GM12878 (cell line): ENCODE measurements around the gene FAF1. TPM values are rescaled to one million over a fixed set of nuclear protein-coding genes. Genes with fewer than 3 reads are reported as not detected.

Experiments
- ATAC-seq: fragments of 200-7000 bp; cut with Tn5 transposase; 3 replicates; pipeline ENCODE4 v1.9.1; 2020; ENCODE audit warnings: mild to moderate bottlenecking, moderate library complexity
- BruUV-seq: library from RNA; stranded (reverse); fragments of 400-500 nt; replicated peaks from 2 replicates; lab custom pipeline; 2021; lab: Mats Ljungman, UMichigan
- CTCF ChIA-PET: fragments of 300-600 bp; sonication (Branson Sonifier 250); formaldehyde crosslinking; extraction: SDS; loops from one replicate; lab custom pipeline; 2021; ENCODE audit warnings: inconsistent platforms; lab: Yijun Ruan, JAX
- POLR2A ChIA-PET: fragments of 350-600 bp; formaldehyde crosslinking; extraction: SDS; loops from one replicate; lab custom pipeline; 2021; ENCODE audit warnings: inconsistent platforms; lab: Charles Lee
- RAD21 ChIA-PET: fragments of 300-600 bp; sonication (Branson Sonifier 250); formaldehyde crosslinking; loops from one replicate; lab custom pipeline; 2023; ENCODE audit warnings: antibody characterized with exemption; ENCODE audit not compliant: unreplicated experiment; lab: Charles Lee
- SMC1A ChIA-PET: fragments of 300-600 bp; sonication (Branson Sonifier 250); formaldehyde crosslinking; loops from one replicate; lab custom pipeline; 2023; ENCODE audit not compliant: unreplicated experiment, uncharacterized antibody; lab: Charles Lee
- DNase-seq: peaks from one replicate; pipeline ENCODE4 v3.0.0-alpha.2; 2011; ENCODE audit warnings: low read depth, low spot score
- FAIRE-seq: peaks from 3 replicates; lab custom pipeline; 2011; peaks lifted over from hg19 to GRCh38; lab: Jason Lieb, UNC
- H2AFZ ChIP-seq: 2 replicates; pipeline ENCODE4 v1.6.0; 2011; ENCODE audit warnings: low read depth, low read length, control low read depth; ENCODE audit not compliant: control insufficient read depth
- H3K27ac ChIP-seq: 2 replicates; pipeline ENCODE4 v1.5.1; 2011; ENCODE audit warnings: control low read depth; ENCODE audit not compliant: control insufficient read depth, insufficient read depth
- H3K27me3 ChIP-seq, 2 experiments: replicated peaks in 1 of 2; 2 replicates each; pipeline versions ENCODE4 v1.6.0 to v1.6.1; 2011; ENCODE audit warnings: low read length in 1 of 2; ENCODE audit not compliant: control insufficient read depth in 2 of 2, insufficient read depth in 2 of 2
- H3K36me3 ChIP-seq, 2 experiments: 2 replicates each; pipeline ENCODE4 v1.5.1; 2011; ENCODE audit warnings: low read length in 1 of 2; ENCODE audit not compliant: control insufficient read depth in 2 of 2, insufficient read depth in 2 of 2
- H3K4me1 ChIP-seq: 2 replicates; pipeline ENCODE4 v1.6.1; 2011; ENCODE audit warnings: mild to moderate bottlenecking, low read length, moderate library complexity, mixed read lengths; ENCODE audit not compliant: control insufficient read depth, insufficient read depth
- H3K4me2 ChIP-seq: 2 replicates; pipeline ENCODE4 v1.6.0; 2011; ENCODE audit warnings: control low read depth; ENCODE audit not compliant: control insufficient read depth, insufficient read depth
- H3K4me3 ChIP-seq: fragments of 200-600 bp; sonication (generic); 2 replicates; pipeline ENCODE4 v1.5.1; 2016
- H3K79me2 ChIP-seq: 2 replicates; pipeline ENCODE4 v1.6.0; 2011; ENCODE audit warnings: low read length; ENCODE audit not compliant: control insufficient read depth, insufficient read depth
- H3K9ac ChIP-seq: 2 replicates; pipeline ENCODE4 v1.8.0; 2011; ENCODE audit warnings: low read length, control low read depth, mixed read lengths; ENCODE audit not compliant: control insufficient read depth, insufficient read depth
- H3K9me3 ChIP-seq: replicated peaks from 3 replicates; pipeline ENCODE4 v1.5.1; 2011; ENCODE audit warnings: mild to moderate bottlenecking, low read length; ENCODE audit not compliant: control insufficient read depth, insufficient read depth
- H4K20me1 ChIP-seq: 2 replicates; pipeline ENCODE4 v1.6.0; 2011; ENCODE audit not compliant: control insufficient read depth, insufficient read depth
- DPF2 ChIP-seq: fragments of 450-650 bp; IDR thresholded peaks from 2 replicates; pipeline ENCODE4 v1.6.1; 2017; ENCODE audit warnings: mild to moderate bottlenecking
- FOXK2 ChIP-seq: fragments of 450-650 bp; IDR thresholded peaks from 2 replicates; pipeline ENCODE4 v1.6.1; 2017; ENCODE audit warnings: mild to moderate bottlenecking, moderate library complexity
- HDAC6 ChIP-seq: fragments of 200-600 bp; sonication (generic); IDR thresholded peaks from one replicate; pipeline ENCODE4 v1.8.0; 2017; ENCODE audit warnings: antibody characterized with exemption; ENCODE audit not compliant: unreplicated experiment
- POLR2AphosphoS5 ChIP-seq: IDR thresholded peaks from 2 replicates; pipeline ENCODE4 v1.6.1; 2011; ENCODE audit warnings: mild to moderate bottlenecking, low read length, inconsistent platforms
- POU2F2 ChIP-seq: IDR thresholded peaks from 3 replicates; pipeline ENCODE4 v1.6.1; 2011; ENCODE audit warnings: low read depth, mild to moderate bottlenecking, low read length, borderline replicate concordance
- RAD21 ChIP-seq: IDR thresholded peaks from 2 replicates; pipeline ENCODE4 v1.6.1; 2011; ENCODE audit warnings: mild to moderate bottlenecking, low read depth, low read length, moderate library complexity; ENCODE audit not compliant: insufficient read depth
- RAD51 ChIP-seq: fragments of 450-650 bp; IDR thresholded peaks from 2 replicates; pipeline ENCODE4 v1.6.1; 2016; ENCODE audit warnings: moderate library complexity, mild to moderate bottlenecking, inconsistent platforms
- RBBP5 ChIP-seq: fragments of 200-600 bp; sonication (generic); conservative IDR thresholded peaks from 2 replicates; pipeline ENCODE4 v1.6.1; 2016
- RUNX3 ChIP-seq: IDR thresholded peaks from 2 replicates; pipeline ENCODE4 v1.6.1; 2012; ENCODE audit warnings: low read length, inconsistent platforms
- SIN3A ChIP-seq: IDR thresholded peaks from 2 replicates; pipeline ENCODE4 v1.6.1; 2012; ENCODE audit warnings: low read depth, low read length, improper control_type of control experiment
- SMARCA5 ChIP-seq: fragments of 450-650 bp; IDR thresholded peaks from 2 replicates; pipeline ENCODE4 v1.6.1; 2017; ENCODE audit warnings: mild to moderate bottlenecking
- SREBF2 ChIP-seq: IDR thresholded peaks from 2 replicates; pipeline ENCODE4 v1.6.1; 2012; ENCODE audit warnings: mild to moderate bottlenecking, low read length
- YBX1 ChIP-seq: fragments of 450-650 bp; IDR thresholded peaks from 2 replicates; pipeline ENCODE4 v1.6.1; 2016; ENCODE audit warnings: antibody characterized with exemption
- ZNF24 ChIP-seq: fragments of 450-650 bp; IDR thresholded peaks from 2 replicates; pipeline ENCODE4 v1.6.1; 2017; ENCODE audit warnings: antibody characterized with exemption, mild to moderate bottlenecking
- ZNF274 ChIP-seq: IDR thresholded peaks from one replicate; pipeline ENCODE4 v1.8.0; 2011; ENCODE audit not compliant: insufficient read length, insufficient read depth
- ZNF384 ChIP-seq: IDR thresholded peaks from 2 replicates; pipeline ENCODE4 v1.6.1; 2012; ENCODE audit warnings: low read depth, mild to moderate bottlenecking, low read length, improper control_type of control experiment, borderline replicate concordance
- WGBS: methylation state at CpG from one replicate; pipeline ENCODE4 v1.1.6; 2016; ENCODE audit warnings: low lambda C conversion rate; ENCODE audit not compliant: insufficient replicate concordance, insufficient coverage; ENCODE audit errors: missing lambda C conversion rate; 5-methylcytosine and 5-hydroxymethylcytosine counted together
- in situ Hi-C: fragments of 300-500 bp; cut with MboI; formaldehyde crosslinking; loops from 9 replicates; pipeline ENCODE4 v1.14.3; 2018; ENCODE audit warnings: mixed read lengths
- intact Hi-C: fragments of 100-400 bp; cut with micrococcal nuclease; formaldehyde crosslinking; loops from one replicate; pipeline ENCODE4 v1.14.2; 2022; ENCODE audit not compliant: unreplicated experiment
- polyA plus RNA-seq, 11 experiments: library from polyadenylated mRNA; depleted of rRNA in 4 of 11; unstranded in 6 of 11; stranded (reverse) in 5 of 11; fragments of >200 nt; fragmentation: Nextera tagmentation in 4 of 11; fragmentation: Illumina TruSeq in 1 of 11; extraction: Ambion mirVana in 4 of 11; extraction: Trizol in 1 of 11; gene quantifications; 1 replicate in 1 of 11; 2 replicates in 10 of 11; pipeline versions ENCODE4 v1.2.1 to v1.2.3, GENCODE V29; 2011 to 2016; ENCODE audit warnings: inconsistent platforms in 2 of 11, missing spikeins in 2 of 11, low read depth in 1 of 11
- total RNA-seq, 4 experiments: library from RNA; depleted of rRNA in 3 of 4; stranded (reverse); fragments of >200 nt in 3 of 4; fragmentation: Illumina TruSeq in 1 of 4; extraction: Trizol in 1 of 4; gene quantifications; 2 replicates each; pipeline versions ENCODE4 v1.2.1 to v1.2.3, GENCODE V29; 2013 to 2021
- TF ChIP-seq, protein P1 (sequence below): fragments of 450-650 bp; formaldehyde crosslinking; IDR thresholded peaks from 2 replicates; pipeline ENCODE4 v1.4.0; 2022; ENCODE audit warnings: mild to moderate bottlenecking, moderate library complexity
- TF ChIP-seq, protein P2 (sequence below): IDR thresholded peaks from 2 replicates; pipeline ENCODE4 v1.6.1; 2012; ENCODE audit warnings: improper control_type of control experiment, low read depth, low read length; ENCODE audit not compliant: insufficient replicate concordance

FAF1 gene
- total and polyA plus RNA-seq, 10 of the 15 experiments (the other 5 are each of a cell fraction or from before 2014, with no cell fraction given): 8.6 to 54.5 (median 23.7) TPM

DNA sequence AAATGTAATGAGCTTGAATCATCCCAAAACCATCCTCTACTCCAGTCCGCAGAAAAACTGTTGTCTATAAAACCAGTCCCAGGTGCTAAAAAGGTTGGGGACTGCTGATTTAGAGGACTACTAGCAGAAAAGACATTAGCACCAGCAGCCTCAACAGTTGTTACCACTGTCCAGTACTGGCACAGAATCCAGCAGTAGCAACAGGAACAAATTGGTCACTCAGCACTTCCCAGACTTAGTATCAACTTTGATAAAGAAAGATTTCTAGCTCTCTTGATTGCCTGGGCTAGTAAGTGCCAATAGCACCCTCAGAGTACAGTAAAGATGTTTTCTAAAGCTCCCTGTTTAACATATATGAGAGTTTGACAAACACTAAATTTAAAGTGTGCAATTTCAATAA is 127.9 kb downstream of the FAF1 start:
- BruUV-seq: no TSS peak
- no peaks in the 10 kb centered on the region; the same call in 1 of the 3 replicates for H3K9me3 ChIP-seq
- in situ Hi-C loops (no loop called here), intact Hi-C loops (no loop called here)
- no peak overlapping the region for H3K27ac ChIP-seq
- no peak for ATAC-seq
- FAIRE-seq: no peak
- H3K9ac ChIP-seq: no peak overlapping the region
- H4K20me1 ChIP-seq: no peaks in the 10 kb centered on the region
- H3K27me3 ChIP-seq: no peaks in the 10 kb centered on the region
- no peak overlapping the region for H2AFZ ChIP-seq
- no peak for TF ChIP-seq SMARCA5
- TF ChIP-seq, protein P1, sequence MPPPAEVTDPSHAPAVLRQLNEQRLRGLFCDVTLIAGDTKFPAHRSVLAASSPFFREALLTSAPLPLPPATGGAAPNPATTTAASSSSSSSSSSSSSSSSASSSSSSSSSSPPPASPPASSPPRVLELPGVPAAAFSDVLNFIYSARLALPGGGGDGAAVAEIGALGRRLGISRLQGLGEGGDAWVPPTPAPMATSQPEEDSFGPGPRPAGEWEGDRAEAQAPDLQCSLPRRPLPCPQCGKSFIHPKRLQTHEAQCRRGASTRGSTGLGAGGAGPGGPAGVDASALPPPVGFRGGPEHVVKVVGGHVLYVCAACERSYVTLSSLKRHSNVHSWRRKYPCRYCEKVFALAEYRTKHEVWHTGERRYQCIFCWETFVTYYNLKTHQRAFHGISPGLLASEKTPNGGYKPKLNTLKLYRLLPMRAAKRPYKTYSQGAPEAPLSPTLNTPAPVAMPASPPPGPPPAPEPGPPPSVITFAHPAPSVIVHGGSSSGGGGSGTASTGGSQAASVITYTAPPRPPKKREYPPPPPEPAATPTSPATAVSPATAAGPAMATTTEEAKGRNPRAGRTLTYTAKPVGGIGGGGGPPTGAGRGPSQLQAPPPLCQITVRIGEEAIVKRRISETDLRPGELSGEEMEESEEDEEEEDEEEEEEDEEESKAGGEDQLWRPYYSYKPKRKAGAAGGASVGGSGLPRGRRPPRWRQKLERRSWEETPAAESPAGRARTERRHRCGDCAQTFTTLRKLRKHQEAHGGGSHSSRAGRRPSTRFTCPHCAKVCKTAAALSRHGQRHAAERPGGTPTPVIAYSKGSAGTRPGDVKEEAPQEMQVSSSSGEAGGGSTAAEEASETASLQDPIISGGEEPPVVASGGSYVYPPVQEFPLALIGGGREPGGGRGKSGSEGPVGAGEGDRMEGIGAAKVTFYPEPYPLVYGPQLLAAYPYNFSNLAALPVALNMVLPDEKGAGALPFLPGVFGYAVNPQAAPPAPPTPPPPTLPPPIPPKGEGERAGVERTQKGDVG (CRISPR knock-in tag): no peak
- no peak for TF ChIP-seq DPF2
- TF ChIP-seq ZNF384: no peak
- TF ChIP-seq YBX1: no peak
- TF ChIP-seq, protein P2, sequence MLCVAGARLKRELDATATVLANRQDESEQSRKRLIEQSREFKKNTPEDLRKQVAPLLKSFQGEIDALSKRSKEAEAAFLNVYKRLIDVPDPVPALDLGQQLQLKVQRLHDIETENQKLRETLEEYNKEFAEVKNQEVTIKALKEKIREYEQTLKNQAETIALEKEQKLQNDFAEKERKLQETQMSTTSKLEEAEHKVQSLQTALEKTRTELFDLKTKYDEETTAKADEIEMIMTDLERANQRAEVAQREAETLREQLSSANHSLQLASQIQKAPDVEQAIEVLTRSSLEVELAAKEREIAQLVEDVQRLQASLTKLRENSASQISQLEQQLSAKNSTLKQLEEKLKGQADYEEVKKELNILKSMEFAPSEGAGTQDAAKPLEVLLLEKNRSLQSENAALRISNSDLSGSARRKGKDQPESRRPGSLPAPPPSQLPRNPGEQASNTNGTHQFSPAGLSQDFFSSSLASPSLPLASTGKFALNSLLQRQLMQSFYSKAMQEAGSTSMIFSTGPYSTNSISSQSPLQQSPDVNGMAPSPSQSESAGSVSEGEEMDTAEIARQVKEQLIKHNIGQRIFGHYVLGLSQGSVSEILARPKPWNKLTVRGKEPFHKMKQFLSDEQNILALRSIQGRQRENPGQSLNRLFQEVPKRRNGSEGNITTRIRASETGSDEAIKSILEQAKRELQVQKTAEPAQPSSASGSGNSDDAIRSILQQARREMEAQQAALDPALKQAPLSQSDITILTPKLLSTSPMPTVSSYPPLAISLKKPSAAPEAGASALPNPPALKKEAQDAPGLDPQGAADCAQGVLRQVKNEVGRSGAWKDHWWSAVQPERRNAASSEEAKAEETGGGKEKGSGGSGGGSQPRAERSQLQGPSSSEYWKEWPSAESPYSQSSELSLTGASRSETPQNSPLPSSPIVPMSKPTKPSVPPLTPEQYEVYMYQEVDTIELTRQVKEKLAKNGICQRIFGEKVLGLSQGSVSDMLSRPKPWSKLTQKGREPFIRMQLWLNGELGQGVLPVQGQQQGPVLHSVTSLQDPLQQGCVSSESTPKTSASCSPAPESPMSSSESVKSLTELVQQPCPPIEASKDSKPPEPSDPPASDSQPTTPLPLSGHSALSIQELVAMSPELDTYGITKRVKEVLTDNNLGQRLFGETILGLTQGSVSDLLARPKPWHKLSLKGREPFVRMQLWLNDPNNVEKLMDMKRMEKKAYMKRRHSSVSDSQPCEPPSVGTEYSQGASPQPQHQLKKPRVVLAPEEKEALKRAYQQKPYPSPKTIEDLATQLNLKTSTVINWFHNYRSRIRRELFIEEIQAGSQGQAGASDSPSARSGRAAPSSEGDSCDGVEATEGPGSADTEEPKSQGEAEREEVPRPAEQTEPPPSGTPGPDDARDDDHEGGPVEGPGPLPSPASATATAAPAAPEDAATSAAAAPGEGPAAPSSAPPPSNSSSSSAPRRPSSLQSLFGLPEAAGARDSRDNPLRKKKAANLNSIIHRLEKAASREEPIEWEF: no peak
- TF ChIP-seq RAD21: no peak
- no peak for TF ChIP-seq FOXK2
- TF ChIP-seq ZNF24: no peak
- no peak for TF ChIP-seq RAD51
- no peak for TF ChIP-seq POLR2AphosphoS5
- no peak for TF ChIP-seq RUNX3
- no peak for TF ChIP-seq SIN3A
- TF ChIP-seq ZNF274: no peak
- no peak for TF ChIP-seq SREBF2
- TF ChIP-seq POU2F2: no peak
- no peak for TF ChIP-seq RBBP5
- TF ChIP-seq HDAC6: no peak
- no peak for DNase-seq
- no peaks in the 10 kb centered on the region for H3K36me3 ChIP-seq
- ChIA-PET CTCF (interaction anchor here (0.9 kb wide), 1 partner anchor 14 kb away, joined by 4 read pairs; no protein-coding TSS in a partner anchor), RAD21 (no interaction called here), SMC1A (no interaction called here), POLR2A (no interaction called here)
- no peak overlapping the region for H3K4me3 ChIP-seq
- no peak overlapping the region for H3K4me2 ChIP-seq
- H3K79me2 ChIP-seq: no peaks in the 10 kb centered on the region; the same call in 1 of the 2 replicates
- WGBS: 100% methylated on average over 1 of the region's 1 CpG
- no peaks in the 10 kb centered on the region for H3K4me1 ChIP-seq
